Suprapubic skin (tissue), 3 donors: ENCODE data around the gene CHST11.

Experiments used
- CTCF ChIP-seq, 2 donors: fragments of 200-600 bp in 1 of 2; fragments of 450-650 bp in 1 of 2; sonication (generic) in 1 of 2; IDR thresholded peaks; one replicate each; pipeline ENCODE4 v1.5.1; 2016 to 2019; ENCODE audit warnings: antibody characterized with exemption in 2 of 2, mild to moderate bottlenecking in 1 of 2, moderate library complexity in 1 of 2
- POLR2A ChIP-seq, 2 donors: fragments of 450-650 bp; IDR thresholded peaks; one replicate each; pipeline ENCODE4 v1.6.1; 2017; ENCODE audit warnings: antibody characterized with exemption in 2 of 2, mild to moderate bottlenecking in 2 of 2, moderate library complexity in 2 of 2

- TF ChIP-seq CTCF (IDR thresholded peaks at IDR 0.05): peak in 1 of 2 donors; percentile 27
- no peak for TF ChIP-seq POLR2A (IDR thresholded peaks at IDR 0.05)
Measured at GRCh38 chr12:104653730-104654664, 197.2 kb downstream of the CHST11 start.
